ENCODE data around the gene CELSR3.

GRCh38 chr3:48607519-48607918, 55.2 kb downstream of the CELSR3 start:
- TF ChIP-seq CTCF (IDR thresholded peaks at IDR 0.05) = no peak
- no peak for TF ChIP-seq POLR2A (IDR thresholded peaks at IDR 0.05)

Data from sigmoid colon (tissue), 3 donors.